Thoracic aorta (tissue), 2 donors: ENCODE data around the gene KLHDC9. TPM values are rescaled to one million over a fixed set of nuclear protein-coding genes. Genes with fewer than 3 reads are reported as not detected.

ENCODE experiments used
- ATAC-seq: fragments of 150-250 bp; one replicate; pipeline ENCODE4 v1.8.0; 2017; ENCODE audit warnings: low read depth; ENCODE audit not compliant: insufficient number of reproducible peaks, low FRiP score
- DNase-seq: peaks from one replicate; pipeline ENCODE4 v3.0.0-alpha.2; 2020; ENCODE audit warnings: low spot score
- H3K27ac ChIP-seq, 2 donors: fragments of 200-600 bp; sonication (generic); 1 replicate in 1 of 2; 2 replicates in 1 of 2; pipeline ENCODE4 v1.5.1; 2016; ENCODE audit warnings: mild to moderate bottlenecking in 2 of 2, moderate library complexity in 2 of 2
- H3K27me3 ChIP-seq: fragments of 200-600 bp; sonication (generic); replicated peaks from 2 replicates; pipeline ENCODE4 v1.6.0; 2016; ENCODE audit warnings: mild to moderate bottlenecking; ENCODE audit not compliant: insufficient read depth
- H3K36me3 ChIP-seq: fragments of 200-600 bp; sonication (generic); one replicate; pipeline ENCODE4 v1.5.1; 2016
- H3K4me1 ChIP-seq, 2 donors: fragments of 200-600 bp; sonication (generic); 1 replicate in 1 of 2; 2 replicates in 1 of 2; pipeline versions ENCODE4 v1.5.1 to v1.6.0; 2016; ENCODE audit warnings: low read depth in 2 of 2, mild to moderate bottlenecking in 1 of 2; ENCODE audit not compliant: control insufficient read depth in 1 of 2
- H3K4me3 ChIP-seq: fragments of 200-600 bp; sonication (generic); 2 replicates; pipeline ENCODE4 v1.5.1; 2016; ENCODE audit warnings: mild to moderate bottlenecking
- H3K9me3 ChIP-seq: fragments of 200-600 bp; sonication (generic); 2 replicates; pipeline ENCODE4 v1.5.1; 2016
- CTCF ChIP-seq: fragments of 200-600 bp; sonication (generic); IDR thresholded peaks from one replicate; pipeline ENCODE4 v1.5.1; 2019; ENCODE audit warnings: antibody characterized with exemption
- total RNA-seq, 2 donors: library from RNA; depleted of rRNA; stranded (reverse); fragments of >200 nt; gene quantifications; one replicate each; pipeline versions ENCODE4 v1.1.0 to v1.2.3, GENCODE V29; 2016

The KLHDC9 gene
- total RNA-seq, 2 donors from 2014 or later = 7.9 to 8.6 TPM

- DNase-seq (no peak), ATAC-seq (no peak)
- no peak overlapping the region for H3K4me3 ChIP-seq
- H3K27me3 ChIP-seq = no peaks in the 10 kb centered on the region
- H3K4me1 ChIP-seq = no peaks in the 10 kb centered on the region
- TF ChIP-seq CTCF = no peak
- no peak overlapping the region for H3K27ac ChIP-seq
- no peaks in the 10 kb centered on the region for H3K9me3 ChIP-seq
- H3K36me3 ChIP-seq = no peaks in the 10 kb centered on the region
Observed at GRCh38 chr1:161145832-161146231, 47.7 kb downstream of the KLHDC9 start.

Other genes starting within 250 kb of the KLHDC9 start
- 1 to 10 TPM in 1 of 2 donors, under 1 TPM in 1; 0.78 to 2.2 TPM for gene CD244, start 235.5 kb upstream of the KLHDC9 start, total RNA-seq
- 10 to 100 TPM in 1 of 2 donors, under 1 TPM in 1; 0.56 to 51.7 TPM for gene ITLN1, start 213.2 kb upstream of the KLHDC9 start, total RNA-seq
- 1 to 10 TPM in 1 of 2 donors, not detected in 1; 3.0 TPM for gene ITLN2, start 143.6 kb upstream of the KLHDC9 start, total RNA-seq
- 10 to 100 TPM; 19.1 to 20.7 TPM for gene F11R, start 77.2 kb upstream of the KLHDC9 start, total RNA-seq
- 10 to 100 TPM; 19.9 to 34.2 TPM for gene TSTD1, start 59.4 kb upstream of the KLHDC9 start, total RNA-seq
- 10 to 100 TPM; 57.9 to 69.4 TPM for gene USF1, start 52.4 kb upstream of the KLHDC9 start, total RNA-seq
- 10 to 100 TPM; 16.4 to 16.9 TPM for gene ARHGAP30, start 28.5 kb upstream of the KLHDC9 start, total RNA-seq
- under 1 TPM in 1 of 2 donors, not detected in 1; 0.14 TPM for gene NECTIN4, start 8.8 kb upstream of the KLHDC9 start, total RNA-seq
- 10 to 100 TPM; 22.7 to 92.7 TPM for gene PFDN2, start 19.7 kb downstream of the KLHDC9 start, total RNA-seq
- 10 to 100 TPM; 25.3 to 42.1 TPM for gene NIT1, start 19.7 kb downstream of the KLHDC9 start, total RNA-seq
- 10 to 100 TPM; 30.7 to 34.3 TPM for gene DEDD, start 34.3 kb downstream of the KLHDC9 start, total RNA-seq
- gene UFC1, start 55.6 kb downstream of the KLHDC9 start, total RNA-seq = 10 to 100 TPM; 54.2 to 73.9 TPM
- gene USP21, start 61.1 kb downstream of the KLHDC9 start, total RNA-seq = 10 to 100 TPM; 23.2 to 28.8 TPM
- 10 to 100 TPM; 18.2 to 33.6 TPM for gene PPOX, start 68.1 kb downstream of the KLHDC9 start, total RNA-seq
- gene B4GALT3, start 79.1 kb downstream of the KLHDC9 start, total RNA-seq = 100 to 1,000 TPM in 1 of 2 donors, 10 to 100 TPM in 1; 36.4 to 145 TPM
- gene ADAMTS4, start 100.7 kb downstream of the KLHDC9 start, total RNA-seq = 100 to 1,000 TPM in 1 of 2 donors, 10 to 100 TPM in 1; 15.0 to 171 TPM
- 10 to 100 TPM; 61.5 to 63.5 TPM for gene NDUFS2, start 104.0 kb downstream of the KLHDC9 start, total RNA-seq
- 100 to 1,000 TPM in 1 of 2 donors, 10 to 100 TPM in 1; 82.9 to 101 TPM for gene FCER1G, start 116.9 kb downstream of the KLHDC9 start, total RNA-seq
- not detected for gene APOA2, start 125.3 kb downstream of the KLHDC9 start, total RNA-seq
- 10 to 100 TPM; 12.8 to 13.4 TPM for gene TOMM40L, start 127.7 kb downstream of the KLHDC9 start, total RNA-seq
- not detected for gene NR1I3, start 139.8 kb downstream of the KLHDC9 start, total RNA-seq
- gene PCP4L1, start 160.4 kb downstream of the KLHDC9 start, total RNA-seq = 1 to 10 TPM in 1 of 2 donors, under 1 TPM in 1; 0.68 to 1.8 TPM
- gene MPZ, start 211.6 kb downstream of the KLHDC9 start, total RNA-seq = 1 to 10 TPM; 2.7 to 2.8 TPM
- 10 to 100 TPM; 38.9 to 95.7 TPM for gene SDHC, start 216.0 kb downstream of the KLHDC9 start, total RNA-seq